Endothelial cell of umbilical vein (primary cell): ENCODE measurements around the gene KCNN3. TPM values are rescaled to one million over a fixed set of nuclear protein-coding genes. Genes with fewer than 3 reads are reported as not detected.

Source experiments
- BruUV-seq: library from RNA; stranded (reverse); fragments of 400-500 nt; replicated peaks from 2 replicates; lab custom pipeline; 2021; lab: Mats Ljungman, UMichigan
- CTCF ChIA-PET: fragments of 300-600, 350-600 bp; sonication (Branson Sonifier 250); formaldehyde crosslinking; loops from one replicate; lab custom pipeline; 2021; ENCODE audit warnings: antibody characterized with exemption, inconsistent platforms; lab: Charles Lee
- POLR2A ChIA-PET: fragments of 300-600, 350-600 bp; sonication (Branson Sonifier 250); formaldehyde crosslinking; loops from one replicate; lab custom pipeline; 2021; ENCODE audit warnings: antibody characterized with exemption, inconsistent platforms; lab: Charles Lee
- DNase-seq: peaks from one replicate; pipeline ENCODE4 v3.0.0-alpha.2; 2011; ENCODE audit warnings: low read depth, low spot score
- FAIRE-seq: peaks from 2 replicates; lab custom pipeline; 2011; peaks lifted over from hg19 to GRCh38; lab: Jason Lieb, UNC
- H2AFZ ChIP-seq: 2 replicates; pipeline ENCODE4 v1.6.0; 2012; ENCODE audit warnings: low read depth, low read length, control low read depth, inconsistent platforms
- H3K27ac ChIP-seq: 2 replicates; pipeline ENCODE4 v1.5.1; 2011; ENCODE audit warnings: low read depth, mild to moderate bottlenecking, control low read depth, low read length, moderate library complexity; ENCODE audit not compliant: insufficient read depth
- H3K27me3 ChIP-seq, 2 experiments: 2 replicates each; pipeline versions ENCODE4 v1.6.0 to v1.6.1; 2011; ENCODE audit warnings: low read length in 2 of 2, mixed read lengths in 1 of 2; ENCODE audit not compliant: control insufficient read depth in 2 of 2, insufficient read depth in 2 of 2
- H3K36me3 ChIP-seq, 2 experiments: 2 replicates in 1 of 2; 3 replicates in 1 of 2; pipeline ENCODE4 v1.5.1; 2011; ENCODE audit warnings: low read length in 2 of 2, mild to moderate bottlenecking in 1 of 2, moderate library complexity in 1 of 2; ENCODE audit not compliant: control insufficient read depth in 2 of 2, insufficient read depth in 2 of 2; ENCODE audit errors: extremely low read depth in 1 of 2
- H3K4me1 ChIP-seq: 3 replicates; pipeline ENCODE4 v1.5.1; 2011; ENCODE audit warnings: mild to moderate bottlenecking, low read length; ENCODE audit not compliant: control insufficient read depth, insufficient read depth; ENCODE audit errors: extremely low read depth
- H3K4me2 ChIP-seq: 2 replicates; pipeline ENCODE4 v1.6.1; 2011; ENCODE audit warnings: low read length, control low read depth, mixed read lengths; ENCODE audit not compliant: insufficient read depth
- H3K4me3 ChIP-seq, 3 experiments: fragments of 200-600 bp in 1 of 3; sonication (generic), shearing (Covaris generic) in 1 of 3; replicated peaks in 1 of 3; 2 replicates each; pipeline ENCODE4 v1.5.1; 2011 to 2016; ENCODE audit warnings: control low read depth in 3 of 3, low read length in 3 of 3, mild to moderate bottlenecking in 2 of 3, inconsistent platforms in 1 of 3, low read depth in 1 of 3, moderate library complexity in 1 of 3; ENCODE audit not compliant: insufficient read depth in 1 of 3
- H3K79me2 ChIP-seq: 2 replicates; pipeline ENCODE4 v1.6.0; 2012; ENCODE audit warnings: low read length, inconsistent platforms; ENCODE audit not compliant: control insufficient read depth, insufficient read depth
- H3K9ac ChIP-seq: replicated peaks from 2 replicates; pipeline ENCODE3; 2011; ENCODE audit warnings: low read length, control low read depth; ENCODE audit not compliant: insufficient read depth; ENCODE audit errors: extremely low read depth
- H3K9me1 ChIP-seq: replicated peaks from 3 replicates; pipeline ENCODE4 v1.6.0; 2011; ENCODE audit warnings: mild to moderate bottlenecking, low read length; ENCODE audit not compliant: control insufficient read depth, insufficient read depth; ENCODE audit errors: extremely low read depth
- H3K9me3 ChIP-seq: replicated peaks from 2 replicates; pipeline ENCODE4 v1.5.1; 2012; ENCODE audit warnings: low read length, inconsistent platforms; ENCODE audit not compliant: control insufficient read depth, insufficient read depth
- H4K20me1 ChIP-seq: replicated peaks from 2 replicates; pipeline ENCODE3; 2011; ENCODE audit warnings: mild to moderate bottlenecking, low read length; ENCODE audit not compliant: control insufficient read depth, insufficient read depth; ENCODE audit errors: extremely low read depth
- CTCF ChIP-seq, 2 donors: IDR thresholded peaks; 1 replicate in 1 of 2; 2 replicates in 1 of 2; pipeline ENCODE4 v1.5.1; 2011; ENCODE audit warnings: low read length in 2 of 2, mild to moderate bottlenecking in 2 of 2, moderate library complexity in 2 of 2, control low read depth in 1 of 2, inconsistent platforms in 1 of 2, low read depth in 1 of 2; ENCODE audit not compliant: insufficient read depth in 1 of 2; ENCODE audit errors: extremely low read depth in 1 of 2
- EZH2 ChIP-seq: IDR thresholded peaks from 2 replicates; pipeline ENCODE4 v1.6.1; 2012; ENCODE audit warnings: borderline replicate concordance, low read depth, mild to moderate bottlenecking, moderate library complexity, low read length, inconsistent platforms; ENCODE audit not compliant: severe bottlenecking
- FOS ChIP-seq: IDR thresholded peaks from 2 replicates; pipeline ENCODE4 v1.6.1; 2011; ENCODE audit warnings: mild to moderate bottlenecking, low read length, moderate library complexity, borderline replicate concordance; ENCODE audit not compliant: insufficient read depth
- GATA2 ChIP-seq: IDR thresholded peaks from 2 replicates; pipeline ENCODE4 v1.7.0; 2011; ENCODE audit warnings: low read depth, mild to moderate bottlenecking, moderate library complexity, mixed read lengths, low read length; ENCODE audit not compliant: insufficient read length, insufficient read depth
- JUN ChIP-seq: IDR thresholded peaks from 2 replicates; pipeline ENCODE4 v1.6.1; 2011; ENCODE audit warnings: borderline replicate concordance, low read depth; ENCODE audit not compliant: insufficient read length, insufficient read depth
- MYC ChIP-seq: IDR thresholded peaks from one replicate; pipeline ENCODE4 v1.6.1; 2011; ENCODE audit warnings: mild to moderate bottlenecking, low read depth, low read length
- POLR2A ChIP-seq: IDR thresholded peaks from 2 replicates; pipeline ENCODE4 v1.6.1; 2012; ENCODE audit warnings: low read depth, mild to moderate bottlenecking, control low read depth, low read length
- POLR2AphosphoS5 ChIP-seq: IDR thresholded peaks from 2 replicates; pipeline ENCODE4 v1.6.1; 2012; ENCODE audit warnings: low read depth, mild to moderate bottlenecking, control low read depth, low read length, moderate library complexity; ENCODE audit not compliant: insufficient read depth
- dilution Hi-C: fragments of 300-500 bp; cut with MboI; formaldehyde crosslinking; loops from one replicate; pipeline ENCODE4 v1.15.0; 2019; ENCODE audit warnings: low sequenced_read_pairs; ENCODE audit not compliant: extremely low pct_ligation_motif_present
- intact Hi-C: fragments of 100-400 bp; cut with micrococcal nuclease; formaldehyde crosslinking; loops from one replicate; pipeline ENCODE4 v1.10.0; 2022
- polyA plus RNA-seq, 4 experiments: library from polyadenylated mRNA; depleted of rRNA in 3 of 4; stranded (reverse) in 3 of 4; unstranded in 1 of 4; fragments of >200 nt; gene quantifications; 2 replicates each; pipeline versions ENCODE4 v1.2.1 to v1.2.3, GENCODE V29; 2011 to 2012; ENCODE audit warnings: missing spikeins in 1 of 4
- total RNA-seq: library from RNA; stranded (reverse); gene quantifications from 2 replicates; pipeline ENCODE4 v1.2.3, GENCODE V29; 2021
- TF ChIP-seq, protein P1 (sequence below): IDR thresholded peaks from 2 replicates; pipeline ENCODE4 v1.6.1; 2011; ENCODE audit not compliant: insufficient read depth, insufficient read length

The KCNN3 gene
- total and polyA plus RNA-seq, 2 donors (not counting 3 experiments of a cell fraction or from before 2014, with no cell fraction given), result 0.91 to 1.1 TPM

- H3K4me2 ChIP-seq, result no peak overlapping the region
- H4K20me1 ChIP-seq, result no peaks in the 10 kb centered on the region
- DNase-seq (no peak), FAIRE-seq (no peak)
- no peak overlapping the region for H3K4me3 ChIP-seq
- no TSS peak for BruUV-seq
- ChIA-PET POLR2A (no interaction called here), CTCF (interaction anchor here (0.8 to 1.3 kb wide), 4 partner anchors 10 to 35 kb away, joined by 3 read pairs; no protein-coding TSS in a partner anchor)
- no peak overlapping the region for H3K27ac ChIP-seq
- H3K27me3 ChIP-seq, result peaks cover 3 to 8% of the 10 kb centered on the region in 2 experiments
- H3K36me3 ChIP-seq, result no peaks in the 10 kb centered on the region
- peaks cover 14% of the 10 kb centered on the region for H3K4me1 ChIP-seq
- no peaks in the 10 kb centered on the region for H3K79me2 ChIP-seq
- TF ChIP-seq POLR2A (no peak), FOS (no peak), POLR2AphosphoS5 (no peak), EZH2 (no peak), GATA2 (no peak), CTCF (IDR thresholded peaks at IDR 0.05; ENCODE audit: extremely low read depth in 1 of 2, insufficient read depth in 1 of 2, low read depth in 1 of 2, low read length in 2 of 2) (no peak), JUN (no peak), MYC (no peak)
- TF ChIP-seq, protein P1, sequence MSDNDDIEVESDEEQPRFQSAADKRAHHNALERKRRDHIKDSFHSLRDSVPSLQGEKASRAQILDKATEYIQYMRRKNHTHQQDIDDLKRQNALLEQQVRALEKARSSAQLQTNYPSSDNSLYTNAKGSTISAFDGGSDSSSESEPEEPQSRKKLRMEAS, result no peak
- H2AFZ ChIP-seq, result no peak overlapping the region
- intact Hi-C loops (no loop called here), dilution Hi-C loops (no loop called here)
- H3K9me1 ChIP-seq, result no peaks in the 10 kb centered on the region
- H3K9me3 ChIP-seq, result no peaks in the 10 kb centered on the region
- no peak overlapping the region for H3K9ac ChIP-seq
Observed at GRCh38 chr1:154843636-154844296, 26.3 kb downstream of the KCNN3 start.
